Heart left ventricle (tissue), 13 donors: Measurements from ENCODE around the gene EIPR1.

Experiments
- CTCF ChIP-seq, 12 donors: fragments of 200-600 bp; sonication (generic) in 4 of 12; IDR thresholded peaks; one replicate each; pipeline versions ENCODE4 v1.5.0 to v1.8.0; 2018 to 2022; ENCODE audit warnings: antibody characterized with exemption in 12 of 12, mild to moderate bottlenecking in 5 of 12
- POLR2A ChIP-seq, 2 donors: fragments of 450-650 bp; IDR thresholded peaks; one replicate each; pipeline ENCODE4 v1.6.1; 2017; ENCODE audit warnings: antibody characterized with exemption in 2 of 2, mild to moderate bottlenecking in 2 of 2, moderate library complexity in 2 of 2
- donor health status: ischemic (EF 13 %, LVEDD 7.1; RV severe dilation, severe dysfunction).
- donor health status: DM: no; HTN: yes; CAD: no.
- donor health status: DM: no; HTN: no; CAD: no.
- donor health status: ischemic (EF 25% LVEDD 6.9; RV normal size, moderate dysfunction).
- donor health status: ischemic (EF 25% LVEDD 5.7; RV mildly dilated, moderate dysfunction).
- donor health status: ischemic (EF 35%, LVEDD 5.7; RV mildly dilated, moderate dysfunction).
- donor health status: nonischemic (EF 11% LVEDD 7.7; RV severe dilation, severe dysfunction).
- donor health status: DM: yes; HTN: yes; CAD: no.
- donor health status: PGD.
- donor health status: ischemic (EF 29% LVEDD 5.4; RV normal size, mild dysfunction).
- donor health status: nonischemic (EF 23%, LVEDD 6.1; RV moderate dilation, normal function).

DNA sequence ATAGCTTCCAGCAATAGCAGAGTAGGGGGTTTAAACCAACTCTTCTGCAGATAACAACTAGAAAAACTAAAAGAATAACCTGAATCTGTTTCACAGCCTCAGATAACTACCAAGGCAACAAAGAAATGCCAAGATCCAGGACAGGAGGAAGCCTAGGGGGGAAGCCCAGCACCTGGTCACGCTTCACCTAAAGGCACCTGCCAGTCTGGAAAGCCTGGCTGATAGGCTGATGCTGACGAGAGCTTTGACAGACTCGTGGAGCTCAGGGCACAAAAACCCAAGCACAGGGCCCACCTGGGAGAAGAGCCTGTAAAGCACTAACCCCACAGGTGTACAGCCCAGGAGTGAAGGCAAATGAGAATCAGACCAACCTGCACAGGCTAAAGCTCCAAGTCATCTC is 22.6 kb downstream of the EIPR1 start:
- TF ChIP-seq CTCF (IDR thresholded peaks at IDR 0.05) (no peak), POLR2A (IDR thresholded peaks at IDR 0.05) (no peak)
